GM21717 (cell line): ENCODE results near the gene ADAMTSL4.
"Not testable (repeated sequence)": the region's sequence is repeated elsewhere in the genome, so short reads cannot be mapped to it uniquely, and the experiment has no call there.

Experiments used
- ATAC-seq: cut with Tn5 transposase; IDR thresholded peaks from one replicate; pipeline ENCODE4 v1.9.1; 2021; ENCODE audit warnings: mild to moderate bottlenecking, moderate library complexity; ENCODE audit not compliant: unreplicated experiment

Gene ADAMTSL4

DNA sequence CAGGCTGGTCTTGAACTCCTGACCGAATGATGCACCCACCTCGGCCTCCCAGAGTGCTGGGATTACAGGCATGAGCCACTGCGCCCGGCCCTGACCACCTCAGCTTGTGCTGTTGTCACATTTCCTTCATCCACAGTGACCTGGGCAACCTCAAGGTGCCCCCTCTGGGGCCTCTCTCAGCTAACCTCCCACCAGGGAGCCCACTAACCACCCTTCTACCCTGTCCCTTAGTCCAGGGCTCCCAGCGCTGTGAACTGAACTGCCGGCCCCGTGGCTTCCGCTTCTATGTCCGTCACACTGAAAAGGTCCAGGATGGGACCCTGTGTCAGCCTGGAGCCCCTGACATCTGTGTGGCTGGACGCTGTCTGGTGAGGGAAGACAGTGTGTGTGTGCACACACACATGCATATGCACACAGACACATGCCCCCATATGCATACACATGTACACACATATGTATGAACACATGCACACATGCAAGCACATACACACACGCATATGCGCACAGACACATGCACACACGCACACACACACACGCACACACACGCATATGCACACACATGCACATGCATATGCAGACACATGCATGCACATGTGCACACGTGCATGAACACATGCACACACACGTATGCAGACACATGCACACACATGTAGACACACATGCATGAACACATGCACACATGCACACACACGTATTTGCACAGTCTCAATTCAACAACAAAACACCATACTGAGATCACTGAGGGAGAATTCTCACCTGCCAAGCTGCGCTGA, 6.2 kb downstream of the ADAMTSL4 start:
- ATAC-seq, result no peak

DNA sequence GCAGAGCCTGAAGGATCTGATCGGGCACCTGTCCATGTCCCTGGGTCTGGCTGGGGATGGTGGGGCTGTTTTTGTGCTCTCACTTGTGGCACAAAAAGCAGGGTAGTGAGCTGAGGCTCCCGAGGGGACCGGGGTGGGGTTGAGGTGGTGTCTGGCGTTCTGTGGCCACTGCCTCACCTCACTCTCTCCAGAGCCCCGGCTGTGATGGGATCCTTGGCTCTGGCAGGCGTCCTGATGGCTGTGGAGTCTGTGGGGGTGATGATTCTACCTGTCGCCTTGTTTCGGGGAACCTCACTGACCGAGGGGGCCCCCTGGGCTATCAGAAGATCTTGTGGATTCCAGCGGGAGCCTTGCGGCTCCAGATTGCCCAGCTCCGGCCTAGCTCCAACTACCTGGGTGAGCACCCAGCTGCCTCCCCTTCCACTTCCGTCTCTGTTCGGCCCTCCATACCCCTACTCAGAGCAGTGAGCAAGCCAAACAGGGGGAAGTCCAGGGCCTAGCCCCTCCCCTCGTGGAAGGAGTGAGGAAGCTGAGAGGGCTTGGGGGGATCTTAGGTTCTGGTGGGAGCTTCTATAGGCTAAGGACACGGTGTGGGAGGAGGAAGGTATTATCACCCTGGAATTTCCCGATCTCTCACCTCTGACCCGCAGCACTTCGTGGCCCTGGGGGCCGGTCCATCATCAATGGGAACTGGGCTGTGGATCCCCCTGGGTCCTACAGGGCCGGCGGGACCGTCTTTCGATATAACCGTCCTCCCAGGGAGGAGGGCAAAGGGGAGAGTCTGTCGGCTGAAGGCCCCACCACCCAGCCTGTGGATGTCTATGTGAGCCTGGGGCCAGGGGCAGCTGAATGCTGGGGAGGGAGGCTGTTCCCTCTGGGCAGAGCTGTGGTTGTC, 7.0 kb downstream of the ADAMTSL4 start:
- no peak for ATAC-seq

DNA sequence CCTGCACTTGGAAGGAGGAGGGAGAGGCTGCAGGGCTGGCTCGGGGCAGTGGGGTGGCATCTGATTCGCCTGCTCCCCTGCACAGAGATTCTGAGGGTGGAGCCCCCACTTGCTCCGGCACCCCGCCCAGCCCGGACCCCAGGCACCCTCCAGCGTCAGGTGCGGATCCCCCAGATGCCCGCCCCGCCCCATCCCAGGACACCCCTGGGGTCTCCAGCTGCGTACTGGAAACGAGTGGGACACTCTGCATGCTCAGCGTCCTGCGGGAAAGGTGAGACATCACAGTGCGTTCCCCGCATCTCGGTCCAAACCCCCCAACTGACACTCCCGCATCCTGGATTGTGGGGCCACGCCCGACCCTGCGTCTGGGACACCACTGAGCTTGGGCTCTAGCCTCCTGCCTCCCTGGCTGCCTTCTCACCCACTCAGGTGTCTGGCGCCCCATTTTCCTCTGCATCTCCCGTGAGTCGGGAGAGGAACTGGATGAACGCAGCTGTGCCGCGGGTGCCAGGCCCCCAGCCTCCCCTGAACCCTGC, 7.9 kb downstream of the ADAMTSL4 start:
- no peak for ATAC-seq

DNA sequence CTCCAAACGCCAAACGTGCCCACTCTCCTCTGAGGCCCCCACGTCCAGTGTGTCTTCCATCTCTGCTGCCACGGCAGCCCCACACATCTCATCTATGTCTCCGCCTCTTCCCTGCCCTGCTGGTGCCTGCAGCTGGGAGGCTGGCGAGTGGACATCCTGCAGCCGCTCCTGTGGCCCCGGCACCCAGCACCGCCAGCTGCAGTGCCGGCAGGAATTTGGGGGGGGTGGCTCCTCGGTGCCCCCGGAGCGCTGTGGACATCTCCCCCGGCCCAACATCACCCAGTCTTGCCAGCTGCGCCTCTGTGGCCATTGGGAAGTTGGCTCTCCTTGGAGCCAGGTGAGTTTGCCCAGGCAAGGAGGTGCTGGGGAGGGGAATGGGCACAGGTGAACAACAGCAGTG, 8.6 kb downstream of the ADAMTSL4 start:
- ATAC-seq, result no peak

DNA sequence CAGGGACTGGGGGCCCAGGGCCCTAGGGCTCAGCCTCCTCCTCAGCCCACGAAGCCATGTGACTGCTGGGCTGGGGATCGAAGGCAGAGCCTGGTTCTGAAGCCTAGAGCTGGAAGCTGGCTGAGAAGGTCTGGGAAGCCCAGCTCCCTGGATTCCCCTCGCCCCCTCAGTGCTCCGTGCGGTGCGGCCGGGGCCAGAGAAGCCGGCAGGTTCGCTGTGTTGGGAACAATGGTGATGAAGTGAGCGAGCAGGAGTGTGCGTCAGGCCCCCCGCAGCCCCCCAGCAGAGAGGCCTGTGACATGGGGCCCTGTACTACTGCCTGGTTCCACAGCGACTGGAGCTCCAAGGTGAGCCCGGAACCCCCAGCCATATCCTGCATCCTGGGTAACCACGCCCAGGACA, 9.1 kb downstream of the ADAMTSL4 start:
- no peak for ATAC-seq

DNA sequence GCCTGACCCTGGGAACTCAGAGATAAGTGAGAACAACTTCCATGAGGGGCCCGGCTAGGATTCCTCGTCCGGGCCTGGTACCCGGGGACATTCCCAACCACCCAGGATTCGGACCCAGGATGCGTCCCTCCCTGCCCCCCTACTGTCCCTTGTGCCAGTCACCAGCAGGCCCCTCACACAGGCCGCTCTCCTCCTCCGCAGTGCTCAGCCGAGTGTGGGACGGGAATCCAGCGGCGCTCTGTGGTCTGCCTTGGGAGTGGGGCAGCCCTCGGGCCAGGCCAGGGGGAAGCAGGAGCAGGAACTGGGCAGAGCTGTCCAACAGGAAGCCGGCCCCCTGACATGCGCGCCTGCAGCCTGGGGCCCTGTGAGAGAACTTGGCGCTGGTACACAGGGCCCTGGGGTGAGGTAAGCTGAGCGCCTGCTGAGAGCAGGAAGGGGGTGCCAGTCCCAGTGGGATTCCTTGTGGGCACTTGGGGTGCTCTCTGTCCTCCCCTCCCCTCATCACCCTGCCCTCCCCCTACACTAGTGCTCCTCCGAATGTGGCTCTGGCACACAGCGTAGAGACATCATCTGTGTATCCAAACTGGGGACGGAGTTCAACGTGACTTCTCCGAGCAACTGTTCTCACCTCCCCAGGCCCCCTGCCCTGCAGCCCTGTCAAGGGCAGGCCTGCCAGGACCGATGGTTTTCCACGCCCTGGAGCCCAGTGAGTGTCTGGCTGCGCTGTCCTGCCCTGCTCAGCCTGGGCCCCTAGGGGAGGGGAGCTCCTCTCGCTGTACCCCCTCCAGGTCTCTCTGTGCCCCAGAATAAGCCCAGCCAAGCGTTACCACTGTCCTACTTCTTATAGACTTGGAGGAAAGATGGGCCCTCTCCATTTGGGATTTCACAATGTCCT, 9.8 kb downstream of the ADAMTSL4 start:
- ATAC-seq, result no peak

DNA sequence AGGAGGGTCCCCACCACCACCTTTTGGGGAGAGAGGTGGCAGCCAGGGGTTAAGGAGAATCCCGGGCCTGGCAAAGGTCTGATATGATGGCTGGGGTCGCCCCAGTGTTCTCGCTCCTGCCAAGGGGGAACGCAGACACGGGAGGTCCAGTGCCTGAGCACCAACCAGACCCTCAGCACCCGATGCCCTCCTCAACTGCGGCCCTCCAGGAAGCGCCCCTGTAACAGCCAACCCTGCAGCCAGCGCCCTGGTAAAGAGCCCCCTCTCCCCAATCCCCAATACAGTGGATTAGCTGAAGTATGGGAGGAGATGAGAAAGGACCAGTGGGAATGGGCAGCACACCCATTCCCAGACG, 10.4 kb downstream of the ADAMTSL4 start:
- ATAC-seq, result no peak

DNA sequence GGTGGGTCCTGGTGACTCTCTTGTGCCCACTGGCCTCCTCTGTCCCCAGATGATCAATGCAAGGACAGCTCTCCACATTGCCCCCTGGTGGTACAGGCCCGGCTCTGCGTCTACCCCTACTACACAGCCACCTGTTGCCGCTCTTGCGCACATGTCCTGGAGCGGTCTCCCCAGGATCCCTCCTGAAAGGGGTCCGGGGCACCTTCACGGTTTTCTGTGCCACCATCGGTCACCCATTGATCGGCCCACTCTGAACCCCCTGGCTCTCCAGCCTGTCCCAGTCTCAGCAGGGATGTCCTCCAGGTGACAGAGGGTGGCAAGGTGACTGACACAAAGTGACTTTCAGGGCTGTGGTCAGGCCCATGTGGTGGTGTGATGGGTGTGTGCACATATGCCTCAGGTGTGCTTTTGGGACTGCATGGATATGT, 10.8 kb downstream of the ADAMTSL4 start:
- ATAC-seq, result no peak

DNA sequence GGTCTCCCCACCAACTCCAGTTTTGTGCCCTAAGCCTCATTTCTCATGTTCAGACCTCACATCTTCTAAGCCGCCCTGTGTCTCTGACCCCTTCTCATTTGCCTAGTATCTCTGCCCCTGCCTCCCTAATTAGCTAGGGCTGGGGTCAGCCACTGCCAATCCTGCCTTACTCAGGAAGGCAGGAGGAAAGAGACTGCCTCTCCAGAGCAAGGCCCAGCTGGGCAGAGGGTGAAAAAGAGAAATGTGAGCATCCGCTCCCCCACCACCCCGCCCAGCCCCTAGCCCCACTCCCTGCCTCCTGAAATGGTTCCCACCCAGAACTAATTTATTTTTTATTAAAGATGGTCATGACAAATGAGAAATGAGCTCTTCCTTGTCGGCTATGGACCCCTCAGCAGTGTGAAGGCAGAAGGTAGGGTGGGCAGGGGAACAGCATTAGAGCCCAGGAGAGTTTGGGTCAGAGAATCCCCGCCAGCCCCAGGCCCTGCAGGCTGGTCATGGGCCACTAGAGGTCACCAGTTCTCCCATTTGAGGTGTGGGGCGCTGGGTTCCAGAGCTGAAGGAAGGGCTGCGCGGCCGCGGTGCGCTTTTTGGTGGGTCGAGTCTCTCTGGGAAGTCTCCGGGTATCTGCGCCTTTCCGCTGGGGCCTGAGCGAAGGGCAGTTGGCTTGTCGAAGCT, 11.5 kb downstream of the ADAMTSL4 start:
- peak; percentile 28 for ATAC-seq

DNA sequence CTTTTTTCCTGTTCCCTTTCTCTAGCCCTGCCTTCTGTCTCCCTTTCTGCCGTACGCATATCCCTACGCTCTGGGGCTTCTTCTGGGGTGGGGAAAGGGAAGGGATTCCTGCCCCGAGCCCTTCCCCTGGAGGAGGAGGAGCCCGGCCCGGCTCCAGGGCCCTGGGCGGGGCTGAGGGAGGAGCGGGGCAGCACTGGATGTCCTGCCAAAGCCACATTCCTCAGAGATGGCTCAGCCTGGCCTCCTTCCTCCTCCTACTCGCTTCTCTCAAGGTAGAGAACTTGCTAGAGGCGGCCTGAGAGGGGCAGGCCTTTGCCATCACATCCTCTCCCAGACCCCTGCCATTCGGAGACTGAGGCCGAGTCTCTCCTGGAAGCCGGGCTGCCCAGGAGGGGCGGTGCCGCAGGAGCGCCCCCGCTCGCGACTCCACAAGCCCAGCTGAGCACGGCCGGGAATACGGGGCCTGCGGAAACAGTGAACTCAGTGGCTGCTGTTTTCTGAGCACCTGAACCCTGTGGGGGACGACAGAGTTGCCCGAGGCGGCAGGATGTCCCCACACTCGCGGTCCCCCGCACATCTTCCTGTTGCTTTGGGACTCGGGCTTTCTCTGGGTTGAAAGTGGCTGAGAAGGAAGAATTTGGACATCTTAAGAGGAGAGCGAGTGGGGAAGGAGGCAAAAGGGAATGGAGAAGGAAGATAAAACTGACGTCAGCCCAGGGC, 12.2 kb downstream of the ADAMTSL4 start:
- ATAC-seq, result peak; percentile 15

DNA sequence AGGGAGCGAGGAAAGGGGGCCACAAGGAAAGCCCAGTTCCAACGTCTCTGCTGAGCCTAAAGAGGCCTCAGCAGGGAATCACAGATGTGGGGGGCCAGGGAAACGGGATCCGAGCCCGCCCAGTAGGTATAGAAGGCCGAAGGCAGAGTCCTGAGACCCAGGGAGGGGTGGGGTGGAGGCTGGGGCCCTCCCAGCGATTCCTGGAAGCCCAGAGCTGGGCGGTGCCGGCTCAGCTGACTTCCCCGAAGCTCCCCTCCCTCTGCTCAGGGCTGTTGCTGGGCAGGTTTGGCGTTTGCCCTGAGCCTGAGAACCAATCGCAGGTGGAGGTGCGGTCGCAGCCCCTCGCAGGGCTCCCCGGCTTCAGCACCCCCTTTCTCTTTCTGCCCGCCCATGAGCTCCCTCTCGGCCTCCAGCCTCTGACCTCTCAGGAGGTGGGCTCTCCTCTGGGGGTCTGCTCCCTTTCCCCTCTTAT, 12.8 kb downstream of the ADAMTSL4 start:
- ATAC-seq, result peak; percentile 31

DNA sequence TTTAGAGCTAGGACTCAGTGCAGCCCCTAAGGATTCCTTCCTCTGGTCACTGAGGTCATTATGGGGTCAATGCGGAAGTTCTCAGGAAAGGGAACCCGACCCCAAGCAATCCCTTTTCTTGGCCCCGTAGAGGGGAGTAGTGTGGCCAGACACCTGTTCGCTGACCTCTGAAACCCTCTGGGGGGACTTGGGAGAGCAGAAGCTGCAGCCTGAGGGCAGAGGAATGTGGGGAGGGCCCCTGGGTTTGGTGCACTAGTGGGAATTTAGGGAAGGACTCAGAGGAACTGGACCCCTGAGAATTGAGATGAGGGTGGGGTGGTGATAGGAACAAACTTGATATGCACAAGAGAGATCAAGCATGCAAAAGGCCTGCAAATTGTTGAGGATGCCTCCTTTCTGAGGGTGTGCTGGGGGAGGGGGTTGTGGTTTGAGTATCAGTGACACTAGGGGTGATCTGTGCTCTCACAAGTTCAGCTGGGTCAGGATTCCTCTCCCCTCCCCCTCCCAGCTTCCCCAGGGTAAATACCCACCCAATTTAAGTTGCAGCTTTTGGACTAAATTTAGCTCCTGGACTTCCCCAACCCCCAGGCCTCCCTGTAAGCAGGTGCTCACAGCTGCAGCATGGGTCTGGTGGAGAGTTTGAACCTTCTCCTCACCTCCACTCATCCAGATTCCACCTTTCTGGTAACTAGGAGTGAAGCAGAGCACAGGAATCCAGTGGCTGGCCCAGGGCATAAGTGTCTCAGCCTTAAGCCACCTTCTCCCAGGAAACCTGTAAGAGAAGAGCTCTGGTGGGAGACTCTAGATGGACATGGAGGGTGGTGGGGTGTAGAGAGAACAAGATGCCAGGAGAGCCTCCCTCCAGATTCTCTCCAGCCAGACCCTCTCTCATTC, 13.5 kb downstream of the ADAMTSL4 start:
- peak; percentile 29 for ATAC-seq

DNA sequence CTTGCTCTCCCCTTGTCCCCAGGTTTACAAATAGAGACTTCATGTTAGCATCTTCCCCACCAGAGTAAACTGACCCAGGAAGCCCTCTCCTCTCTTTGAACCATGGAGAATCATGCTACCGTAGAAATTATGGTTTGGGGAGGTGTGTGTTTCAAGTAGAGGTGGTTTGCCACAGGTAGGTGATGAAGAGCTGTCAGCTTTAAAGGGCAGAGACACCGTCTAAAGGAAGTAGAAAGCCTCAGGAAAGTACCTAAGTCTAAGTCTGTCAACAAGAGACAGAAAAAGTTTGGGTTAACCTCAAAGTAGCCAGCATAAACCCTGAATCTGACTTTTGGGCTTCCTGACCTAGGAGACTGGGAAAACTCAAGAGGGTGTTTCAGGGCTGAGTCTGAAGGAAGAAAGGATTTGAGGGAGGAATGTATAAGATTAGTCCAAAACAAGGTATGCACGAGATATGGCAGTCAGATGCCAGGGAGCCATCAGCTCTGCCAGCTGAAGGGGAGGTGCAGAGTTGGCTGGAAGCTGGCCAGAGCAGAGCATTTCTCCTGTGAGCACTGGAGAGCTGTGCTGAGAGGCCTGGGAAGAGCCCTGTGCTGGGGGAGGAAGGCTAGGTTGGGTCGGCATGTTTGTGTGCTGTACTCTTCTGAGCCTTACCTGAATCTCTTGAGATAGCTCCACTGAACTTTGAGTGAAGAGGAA, 14.3 kb downstream of the ADAMTSL4 start:
- no peak for ATAC-seq

DNA sequence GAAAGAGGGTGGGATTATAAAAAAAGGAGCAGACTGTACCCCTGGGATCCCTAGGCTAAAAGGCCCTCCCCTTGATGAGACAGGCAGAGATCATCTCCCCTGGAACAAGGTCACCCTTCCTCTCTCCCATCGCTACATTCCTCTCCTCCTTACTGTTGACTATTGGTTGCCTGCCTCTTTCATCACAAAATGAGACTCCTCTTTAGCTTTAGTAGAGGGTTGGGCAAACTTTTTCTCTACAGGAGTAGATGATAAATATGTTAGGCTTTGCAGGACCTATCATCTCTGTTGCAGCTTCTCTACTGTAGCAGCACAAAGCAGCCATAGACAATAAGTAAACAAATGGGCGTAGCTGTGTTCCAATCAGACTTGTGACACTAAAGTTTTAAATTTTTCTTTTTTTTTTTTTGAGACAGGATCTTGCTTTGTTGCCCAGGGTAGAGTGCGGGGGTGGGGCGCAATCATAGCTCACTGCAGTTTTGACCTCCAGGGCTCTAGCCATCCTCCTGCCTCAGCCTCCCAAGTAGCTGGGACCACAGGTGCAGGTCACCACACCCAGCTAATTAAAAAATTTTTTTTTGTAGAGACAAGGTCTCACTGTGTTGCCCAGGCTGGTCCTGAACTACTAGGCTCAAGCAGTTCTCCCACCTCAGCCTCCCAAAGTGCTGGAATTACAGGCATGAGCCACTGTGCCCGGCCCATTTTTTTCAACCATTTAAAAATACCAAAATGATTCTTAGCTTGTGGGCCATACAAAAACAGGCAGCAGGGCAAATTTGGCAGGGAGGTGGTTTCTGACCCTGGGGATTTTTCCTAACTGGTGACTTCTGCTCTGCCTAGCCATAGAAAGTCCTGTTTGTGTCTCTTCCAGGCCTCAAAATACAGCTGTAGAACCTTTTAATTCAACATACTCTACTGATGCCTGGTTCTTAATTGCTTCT, 15.1 kb downstream of the ADAMTSL4 start:
- no peak for ATAC-seq

DNA sequence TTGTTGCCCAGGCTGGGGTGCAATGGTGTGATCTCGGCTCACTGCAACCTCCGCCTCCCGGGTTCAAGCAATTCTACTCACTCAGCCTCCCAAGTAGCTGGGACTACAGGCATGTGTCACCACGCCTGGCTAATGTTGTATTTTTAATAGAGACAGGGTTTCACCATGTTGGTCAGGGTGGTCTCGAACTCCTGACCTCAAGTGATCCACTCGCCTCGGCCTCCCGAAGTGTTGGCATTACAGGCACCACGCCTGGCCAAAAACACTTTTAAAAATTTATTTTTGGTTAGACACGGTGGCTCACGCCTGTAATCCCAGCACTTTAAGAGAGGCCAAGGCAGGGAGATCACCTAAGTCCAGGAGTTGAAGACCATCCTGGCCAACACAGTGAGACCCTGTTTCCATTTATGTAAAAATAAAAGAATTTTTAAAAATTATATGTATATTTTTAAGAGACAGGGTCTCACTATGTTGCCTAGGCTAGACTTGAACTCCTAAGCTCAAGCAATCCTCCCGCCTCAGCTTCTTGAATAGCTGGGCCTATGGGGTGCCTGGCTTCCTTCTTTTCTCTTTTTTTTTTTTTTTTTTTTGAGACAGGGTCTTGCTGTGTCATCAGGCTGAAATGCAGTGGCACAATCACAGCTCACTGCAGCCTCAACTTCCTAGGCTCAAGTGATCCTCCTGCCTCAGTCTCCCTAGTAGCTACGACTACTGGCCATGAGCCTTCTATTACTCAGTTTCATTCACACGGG, 16.2 kb downstream of the ADAMTSL4 start:
- not testable (repeated sequence) for ATAC-seq
